Sigmoid colon (tissue), 7 donors: ENCODE measurements around the gene FAM76A. TPM values are rescaled to one million over a fixed set of nuclear protein-coding genes. Genes with fewer than 3 reads are reported as not detected.

Experiments used
- DNase-seq: peaks from one replicate; pipeline ENCODE4 v3.0.0-alpha.2; 2019
- H3K27ac ChIP-seq, 4 donors: fragments of 200-600 bp; sonication (generic); one replicate each; pipeline ENCODE4 v1.5.1; 2016 to 2019; ENCODE audit warnings: mild to moderate bottlenecking in 1 of 4
- H3K27me3 ChIP-seq, 3 donors: fragments of 200-600 bp; sonication (generic); one replicate each; pipeline ENCODE4 v1.5.1; 2019; ENCODE audit warnings: mild to moderate bottlenecking in 1 of 3
- H3K36me3 ChIP-seq, 4 donors: fragments of 200-600 bp; sonication (generic); one replicate each; pipeline ENCODE4 v1.5.1; 2016 to 2019
- H3K4me1 ChIP-seq, 4 donors: fragments of 200-600 bp; sonication (generic); one replicate each; pipeline ENCODE4 v1.5.1; 2017 to 2019
- H3K4me3 ChIP-seq, 4 donors: fragments of 200-600 bp; sonication (generic); one replicate each; pipeline ENCODE4 v1.5.1; 2017 to 2019; ENCODE audit warnings: mild to moderate bottlenecking in 2 of 4, moderate library complexity in 1 of 4
- H3K9me3 ChIP-seq, 4 donors: fragments of 200-600 bp in 3 of 4; sonication (generic) in 3 of 4; one replicate each; pipeline versions ENCODE4 v1.5.1 to v1.6.1; 2013 to 2019
- EP300 ChIP-seq, 4 donors: sonication (generic); formaldehyde crosslinking; IDR thresholded peaks; one replicate each; pipeline ENCODE4 v1.6.1; 2017; ENCODE audit warnings: antibody characterized with exemption in 4 of 4
- POLR2A ChIP-seq, 2 donors: fragments of 450-650 bp; IDR thresholded peaks; one replicate each; pipeline ENCODE4 v1.6.1; 2016; ENCODE audit warnings: antibody characterized with exemption in 2 of 2, mild to moderate bottlenecking in 2 of 2, moderate library complexity in 2 of 2
- POLR2AphosphoS5 ChIP-seq, 4 donors: sonication (generic); formaldehyde crosslinking; IDR thresholded peaks; one replicate each; pipeline ENCODE4 v1.6.1; 2017; ENCODE audit warnings: antibody characterized with exemption in 4 of 4
- WGBS, 2 donors: extraction: QIAGEN DNeasy Blood & Tissue Kit; methylation state at CpG; one replicate each; pipeline ENCODE4 v1.1.7; 2013; 5-methylcytosine and 5-hydroxymethylcytosine counted together
- intact Hi-C: fragments of 100-400 bp; cut with DNase I; formaldehyde crosslinking; loops from one replicate; pipeline ENCODE4 v1.15.1; 2023
- polyA plus RNA-seq, 3 donors: library from polyadenylated mRNA; stranded (reverse); fragments of 200-250 nt; gene quantifications; one replicate each; pipeline ENCODE4 v1.2.3, GENCODE V29; 2013
- total RNA-seq, 4 donors: library from RNA; depleted of rRNA; stranded (reverse); fragments of >200 nt; gene quantifications; one replicate each; pipeline ENCODE4 v1.1.0, GENCODE V29; 2016
- TF ChIP-seq, protein P1 (sequence below), 4 experiments: fragments of 450-650 bp in 3 of 4; fragments of 200-600 bp in 1 of 4; IDR thresholded peaks; one replicate each; pipeline ENCODE4 v1.5.1; 2016 to 2019; ENCODE audit warnings: antibody characterized with exemption in 4 of 4, mild to moderate bottlenecking in 3 of 4, moderate library complexity in 2 of 4
- donor health status: healthy with polysubstance abuse.
- donor health status: Bipolar disorder and iron deficiency.
- donor health status: healthy.

FAM76A gene
- total and polyA plus RNA-seq, 7 donors: 3.6 to 24.3 (median 11.9) TPM

DNA sequence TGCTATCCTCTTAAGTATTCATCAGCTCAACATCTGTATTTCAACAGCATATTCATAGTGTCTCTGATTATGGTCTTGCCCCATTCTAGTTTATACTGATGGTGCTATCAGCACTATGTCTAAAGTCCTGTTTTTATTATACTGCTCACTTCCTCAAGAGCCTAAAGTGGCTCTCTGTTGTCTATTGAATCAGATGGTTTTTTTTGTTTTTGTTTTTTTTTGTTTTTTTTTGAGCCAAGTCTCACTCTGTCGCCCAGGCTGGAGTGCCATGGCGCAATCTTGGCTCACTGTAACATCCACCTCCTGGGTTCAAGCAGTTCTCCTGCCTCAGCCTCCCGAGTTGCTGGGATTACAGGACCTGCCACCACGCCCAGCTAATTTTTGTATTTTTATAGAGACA is 53.4 kb downstream of the FAM76A start:
- Histone ChIP-seq H3K4me3 (no peak overlapping the region), H3K9me3 (no peaks in the 10 kb centered on the region), H3K27ac (no peak overlapping the region), H3K4me1 (peaks cover 0 to 24% (median 19%) of the 10 kb centered on the region in 4 donors), H3K36me3 (peaks cover 0 to 16% (median 0%) of the 10 kb centered on the region in 4 donors), H3K27me3 (no peaks in the 10 kb centered on the region)
- no peak for DNase-seq
- TF ChIP-seq, protein P1, sequence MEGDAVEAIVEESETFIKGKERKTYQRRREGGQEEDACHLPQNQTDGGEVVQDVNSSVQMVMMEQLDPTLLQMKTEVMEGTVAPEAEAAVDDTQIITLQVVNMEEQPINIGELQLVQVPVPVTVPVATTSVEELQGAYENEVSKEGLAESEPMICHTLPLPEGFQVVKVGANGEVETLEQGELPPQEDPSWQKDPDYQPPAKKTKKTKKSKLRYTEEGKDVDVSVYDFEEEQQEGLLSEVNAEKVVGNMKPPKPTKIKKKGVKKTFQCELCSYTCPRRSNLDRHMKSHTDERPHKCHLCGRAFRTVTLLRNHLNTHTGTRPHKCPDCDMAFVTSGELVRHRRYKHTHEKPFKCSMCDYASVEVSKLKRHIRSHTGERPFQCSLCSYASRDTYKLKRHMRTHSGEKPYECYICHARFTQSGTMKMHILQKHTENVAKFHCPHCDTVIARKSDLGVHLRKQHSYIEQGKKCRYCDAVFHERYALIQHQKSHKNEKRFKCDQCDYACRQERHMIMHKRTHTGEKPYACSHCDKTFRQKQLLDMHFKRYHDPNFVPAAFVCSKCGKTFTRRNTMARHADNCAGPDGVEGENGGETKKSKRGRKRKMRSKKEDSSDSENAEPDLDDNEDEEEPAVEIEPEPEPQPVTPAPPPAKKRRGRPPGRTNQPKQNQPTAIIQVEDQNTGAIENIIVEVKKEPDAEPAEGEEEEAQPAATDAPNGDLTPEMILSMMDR (IDR thresholded peaks at IDR 0.05): no peak
- TF ChIP-seq POLR2AphosphoS5 (IDR thresholded peaks at IDR 0.05): no peak
- no peak for TF ChIP-seq POLR2A (IDR thresholded peaks at IDR 0.05)
- no peak for TF ChIP-seq EP300 (IDR thresholded peaks at IDR 0.05)
- WGBS, 2 donors: 45 to 80% methylated on average over 4 of the region's 4 CpGs
- intact Hi-C loops: no loop called here

DNA sequence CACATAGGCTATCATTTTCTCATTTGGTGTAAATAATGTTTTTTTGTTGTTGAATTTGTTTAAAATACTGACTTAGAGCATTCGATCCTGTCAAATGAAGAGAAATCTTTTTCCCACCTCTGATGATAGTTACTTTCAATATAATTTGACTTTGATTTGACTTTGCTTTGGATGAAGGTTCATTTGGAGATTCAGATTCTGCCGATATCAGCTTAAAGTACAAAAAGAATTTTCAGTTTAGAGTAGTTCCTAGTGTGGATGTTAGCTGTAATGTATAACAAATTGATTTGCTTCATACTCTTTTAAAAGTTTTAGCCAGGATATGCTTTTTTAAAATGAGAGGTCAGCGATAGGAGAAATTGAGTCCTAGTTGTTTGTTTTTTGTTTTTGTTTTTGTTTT is 57.2 kb downstream of the FAM76A start:
- Histone ChIP-seq H3K36me3 (peaks cover 0 to 6% (median 0%) of the 10 kb centered on the region in 4 donors), H3K27ac (no peak overlapping the region), H3K4me1 (peaks cover 0 to 22% (median 0%) of the 10 kb centered on the region in 4 donors), H3K4me3 (no peak overlapping the region), H3K9me3 (no peaks in the 10 kb centered on the region), H3K27me3 (no peaks in the 10 kb centered on the region)
- intact Hi-C loops: no loop called here
- TF ChIP-seq, protein P1 (IDR thresholded peaks at IDR 0.05): no peak
- TF ChIP-seq EP300 (IDR thresholded peaks at IDR 0.05): no peak
- 95 to 96% methylated on average over 3 of the region's 3 CpGs for WGBS, 2 donors
- no peak for DNase-seq

DNA sequence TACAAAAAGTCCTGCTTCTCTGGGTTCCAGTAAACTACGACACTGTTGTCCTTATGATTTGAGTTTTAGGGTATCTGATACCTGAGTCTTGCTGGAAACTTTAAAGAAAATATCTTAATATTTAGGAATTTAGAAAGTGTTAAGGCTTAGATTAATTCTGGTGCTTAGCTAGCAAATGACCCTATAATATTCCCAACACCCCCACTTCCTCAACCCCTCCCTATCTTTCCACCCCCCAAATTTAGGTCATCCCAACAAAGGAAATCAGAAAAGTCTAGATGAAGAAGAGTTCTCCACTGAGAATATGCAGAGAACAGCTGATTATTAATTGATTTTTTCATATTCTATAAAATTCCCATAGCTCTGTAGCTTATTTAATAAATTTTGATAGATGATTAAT is 58.9 kb downstream of the FAM76A start:
- 98 to 100% methylated on average over 1 of the region's 1 CpG for WGBS, 2 donors
- Histone ChIP-seq H3K9me3 (no peaks in the 10 kb centered on the region), H3K36me3 (peaks cover 0 to 6% (median under 1%) of the 10 kb centered on the region in 4 donors), H3K27ac (no peak overlapping the region), H3K4me3 (no peak overlapping the region), H3K4me1 (peaks cover 0 to 35% (median 3%) of the 10 kb centered on the region in 4 donors), H3K27me3 (no peaks in the 10 kb centered on the region)
- DNase-seq: no peak
- intact Hi-C loops: no loop called here
- TF ChIP-seq EP300 (IDR thresholded peaks at IDR 0.05) (no peak), POLR2A (IDR thresholded peaks at IDR 0.05) (no peak), POLR2AphosphoS5 (IDR thresholded peaks at IDR 0.05) (no peak)
- TF ChIP-seq, protein P1 (IDR thresholded peaks at IDR 0.05): no peak

DNA sequence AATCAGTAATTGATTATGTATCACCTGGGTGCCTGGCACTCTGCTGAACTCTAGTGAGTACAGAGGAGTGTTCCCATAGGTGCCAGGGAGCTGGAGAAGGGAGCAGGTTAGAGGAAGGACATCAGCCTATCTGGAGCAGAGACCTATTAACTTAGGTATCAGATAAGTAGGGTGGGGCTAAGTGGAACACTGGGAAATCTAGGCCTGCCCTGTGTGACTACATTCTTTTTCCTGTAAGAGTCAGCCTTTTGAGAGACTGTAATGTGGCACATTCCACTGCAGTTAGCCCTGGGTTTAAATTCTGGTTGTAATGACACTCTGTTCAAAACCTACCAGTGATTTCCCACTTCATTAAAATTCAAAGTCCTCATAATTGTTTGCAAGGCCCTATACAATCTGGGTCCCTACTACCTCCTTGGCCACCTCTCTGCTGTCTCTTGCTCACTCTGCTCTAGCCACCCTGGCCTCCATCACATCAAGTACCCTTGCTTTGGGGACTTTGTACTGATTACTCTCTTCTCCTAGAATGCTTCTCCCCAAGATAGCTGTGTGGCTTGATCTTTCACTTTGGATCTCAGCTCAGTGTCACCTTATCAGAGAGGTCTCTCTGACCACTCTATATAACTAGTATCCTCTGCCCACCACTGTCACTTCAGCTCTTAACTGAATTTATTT is 60.2 kb downstream of the FAM76A start:
- Histone ChIP-seq H3K4me3 (no peak overlapping the region), H3K9me3 (no peaks in the 10 kb centered on the region), H3K27me3 (no peaks in the 10 kb centered on the region), H3K4me1 (peaks cover 0 to 35% (median 6%) of the 10 kb centered on the region in 4 donors), H3K36me3 (peaks cover 6 to 16% (median 10%) of the 10 kb centered on the region in 4 donors), H3K27ac (no peak overlapping the region)
- no peak for TF ChIP-seq POLR2A (IDR thresholded peaks at IDR 0.05)
- no peak for TF ChIP-seq POLR2AphosphoS5 (IDR thresholded peaks at IDR 0.05)
- TF ChIP-seq EP300 (IDR thresholded peaks at IDR 0.05): no peak
- TF ChIP-seq, protein P1 (IDR thresholded peaks at IDR 0.05): no peak
- no peak for DNase-seq
- intact Hi-C loops: no loop called here

DNA sequence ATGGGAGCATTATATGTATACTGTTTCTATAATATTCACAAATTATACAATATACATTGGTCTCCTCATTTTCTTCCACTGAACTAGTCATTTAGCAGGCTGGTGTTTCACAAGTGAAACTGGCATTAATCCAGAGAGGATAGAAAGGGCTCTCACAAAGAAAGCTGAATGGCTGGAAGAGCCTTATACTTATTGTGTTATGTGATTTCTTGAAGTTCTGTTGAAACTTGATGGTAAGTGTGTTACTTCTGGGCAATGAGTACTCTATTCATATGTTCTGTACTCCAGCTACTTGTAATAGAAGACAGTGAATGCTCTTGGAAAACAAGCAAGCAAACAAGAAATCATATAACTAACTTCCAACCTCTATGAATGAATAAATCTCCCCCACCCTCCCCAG is 62.1 kb downstream of the FAM76A start:
- no peak for DNase-seq
- H3K27ac ChIP-seq: no peak overlapping the region
- H3K9me3 ChIP-seq: no peaks in the 10 kb centered on the region
- H3K4me3 ChIP-seq: no peak overlapping the region
- intact Hi-C loops: no loop called here
- TF ChIP-seq, protein P1 (IDR thresholded peaks at IDR 0.05): no peak
- no peak for TF ChIP-seq EP300 (IDR thresholded peaks at IDR 0.05)
- no peak for TF ChIP-seq POLR2AphosphoS5 (IDR thresholded peaks at IDR 0.05)
- TF ChIP-seq POLR2A (IDR thresholded peaks at IDR 0.05): no peak
- H3K27me3 ChIP-seq: no peaks in the 10 kb centered on the region
- peaks cover 6 to 30% (median 19%) of the 10 kb centered on the region in 4 donors for H3K36me3 ChIP-seq
- peaks cover 0 to 35% (median 6%) of the 10 kb centered on the region in 4 donors for H3K4me1 ChIP-seq
